Muscle of arm (tissue), 14 donors: ENCODE results near the gene SLC25A23. TPM values are rescaled to one million over a fixed set of nuclear protein-coding genes. Genes with fewer than 3 reads are reported as not detected.
A peak's percentile ranks its signal among the peaks of the same experiment; 100 is the strongest.
"Not testable (repeated sequence)": the region's sequence is repeated elsewhere in the genome, so short reads cannot be mapped to it uniquely, and the experiment has no call there.

Experiments used
- DNase-seq: peaks from one replicate; pipeline ENCODE4 v3.0.0-alpha.2; 2013
- long read RNA-seq, 11 donors: transcript quantifications; one replicate each; lab custom pipeline, GENCODE V29; 2026
- polyA plus RNA-seq, 12 donors: library from polyadenylated mRNA; unstranded; fragments of 120-200 nt; gene quantifications; one replicate each; pipeline ENCODE4 v1.2.1, GENCODE V29; 2013; ENCODE audit not compliant: insufficient read length in 12 of 12

The SLC25A23 gene
- 10 to 100 TPM in 11 of 12 donors, not detected in 1; 25.5 to 44.6 (median 31.5) TPM for polyA plus RNA-seq
- long read RNA-seq, donor 1, transcript SLC25A23-202 (10 exons, 3,425 nt): major isoform, 9 of 12 reads
- long read RNA-seq, donor 1, partial matches to known transcripts: 0 of 12 reads
- long read RNA-seq, donor 1, other reads (novel, unspliced or antisense): 0 of 12 reads
- long read RNA-seq, donor 2, partial matches to known transcripts: 0 of 3 reads
- long read RNA-seq, donor 2, other reads (novel, unspliced or antisense): 0 of 3 reads
- long read RNA-seq, donor 3, partial matches to known transcripts: 0 of 5 reads
- long read RNA-seq, donor 3, other reads (novel, unspliced or antisense): 0 of 5 reads
- long read RNA-seq, donor 4, partial matches to known transcripts: 0 of 4 reads
- long read RNA-seq, donor 4, other reads (novel, unspliced or antisense): 0 of 4 reads
- long read RNA-seq, donor 5, transcript SLC25A23-202 (10 exons, 3,425 nt): major isoform, 14 of 26 reads
- long read RNA-seq, donor 5, partial matches to known transcripts: 11 of 26 reads
- long read RNA-seq, donor 5, other reads (novel, unspliced or antisense): 0 of 26 reads
- long read RNA-seq, donor 6, partial matches to known transcripts: 0 of 6 reads
- long read RNA-seq, donor 6, other reads (novel, unspliced or antisense): 0 of 6 reads
- long read RNA-seq, donor 7, transcript SLC25A23-202 (10 exons, 3,425 nt): major isoform, 6 of 7 reads
- long read RNA-seq, donor 7, partial matches to known transcripts: 0 of 7 reads
- long read RNA-seq, donor 7, other reads (novel, unspliced or antisense): 0 of 7 reads
- long read RNA-seq, donor 8, transcript SLC25A23-202 (10 exons, 3,425 nt): major isoform, 10 of 16 reads
- long read RNA-seq, donor 8, partial matches to known transcripts: 0 of 16 reads
- long read RNA-seq, donor 8, other reads (novel, unspliced or antisense): 0 of 16 reads
- long read RNA-seq, donor 9, partial matches to known transcripts: 0 of 1 reads
- long read RNA-seq, donor 9, other reads (novel, unspliced or antisense): 0 of 1 reads
- long read RNA-seq, donor 10, transcript SLC25A23-202 (10 exons, 3,425 nt): major isoform, 10 of 14 reads
- long read RNA-seq, donor 10, partial matches to known transcripts: 0 of 14 reads
- long read RNA-seq, donor 10, other reads (novel, unspliced or antisense): 0 of 14 reads
- long read RNA-seq, donor 11, transcript SLC25A23-202 (10 exons, 3,425 nt): major isoform, 7 of 9 reads
- long read RNA-seq, donor 11, partial matches to known transcripts: 0 of 9 reads
- long read RNA-seq, donor 11, other reads (novel, unspliced or antisense): 0 of 9 reads

DNA sequence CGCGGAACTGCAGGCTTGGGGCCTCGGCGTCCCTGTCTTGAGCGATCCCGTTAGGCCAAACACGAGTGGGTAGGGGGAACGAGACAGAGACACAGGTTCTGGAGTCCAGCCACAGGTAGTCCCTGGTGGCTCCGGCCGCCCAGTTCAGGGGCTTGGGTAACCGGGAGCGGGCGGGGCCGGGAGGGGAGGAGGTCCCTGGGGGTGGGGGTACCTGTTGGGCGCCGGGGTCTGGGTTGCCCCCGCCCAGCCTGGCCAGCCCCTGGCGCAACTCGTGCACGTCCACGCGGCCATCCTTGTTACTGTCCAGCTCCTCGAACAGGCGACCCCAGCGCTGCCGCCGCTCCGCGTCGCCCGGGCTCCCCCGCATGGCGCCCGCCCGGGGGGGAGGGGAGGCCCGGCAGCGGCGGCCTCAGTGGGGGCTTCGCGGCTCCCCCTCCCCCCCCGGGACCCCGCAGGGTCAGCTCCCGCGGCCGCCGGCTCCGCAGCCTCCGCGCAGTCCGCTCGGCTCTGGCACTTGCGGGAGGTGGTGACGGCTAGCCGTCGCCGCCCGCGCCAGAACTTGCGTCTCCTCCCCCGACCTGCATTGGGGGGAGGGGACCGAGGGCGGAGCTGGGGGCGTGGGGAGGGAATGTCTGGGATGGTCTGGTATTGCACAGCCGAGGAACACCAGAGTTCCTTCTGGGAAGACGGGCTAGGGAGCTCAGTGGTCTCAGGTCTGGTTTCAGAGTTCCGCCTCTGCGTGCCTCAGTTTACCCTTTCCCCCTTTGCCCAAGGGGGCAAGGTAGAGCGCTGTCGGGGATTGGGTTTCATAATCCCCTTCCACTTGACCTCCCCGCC is at the start of gene SLC25A23:
Gene SLC25A23, minus strand, starts transcription at position 531 of the 837 bp plus-strand sequence. Its CDS starts 164 bp downstream, at position 367.
- DNase-seq: peak; percentile 82

DNA sequence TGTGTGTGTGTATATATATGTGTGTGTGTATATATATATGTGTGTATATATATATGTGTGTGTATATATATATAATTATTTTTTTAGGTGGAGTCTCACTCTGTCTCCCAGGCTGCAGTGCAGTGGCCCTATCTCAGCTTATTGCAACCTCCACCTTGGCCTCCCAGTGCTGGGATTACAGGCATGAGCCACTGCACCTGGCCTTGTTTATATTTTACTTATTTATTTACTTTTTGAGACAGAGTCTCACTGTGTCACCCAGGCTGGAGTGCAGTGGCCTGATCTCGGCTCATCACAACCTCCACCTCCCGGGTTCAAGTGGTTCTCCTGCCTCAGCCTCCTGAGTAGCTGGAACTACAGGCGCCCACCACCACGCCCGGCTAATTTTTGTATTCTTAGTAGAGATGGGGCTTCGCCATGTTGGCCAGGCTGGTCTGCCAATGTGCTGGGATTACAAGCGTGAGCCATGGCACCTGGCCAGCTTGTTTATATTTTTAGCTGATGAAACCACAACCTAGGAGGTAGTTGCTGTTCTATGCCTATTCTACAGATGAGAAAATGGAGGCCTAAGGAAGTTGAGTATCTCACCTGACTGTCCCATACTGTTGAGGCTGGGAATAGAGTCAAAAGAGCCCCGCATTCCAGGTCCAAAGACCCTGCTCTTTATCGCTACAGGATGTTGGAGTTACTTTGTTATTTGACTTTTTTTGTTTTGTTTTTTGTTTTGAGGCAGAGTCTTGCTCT is 48.6 kb upstream of the SLC25A23 start:
- DNase-seq: not testable (repeated sequence)

DNA sequence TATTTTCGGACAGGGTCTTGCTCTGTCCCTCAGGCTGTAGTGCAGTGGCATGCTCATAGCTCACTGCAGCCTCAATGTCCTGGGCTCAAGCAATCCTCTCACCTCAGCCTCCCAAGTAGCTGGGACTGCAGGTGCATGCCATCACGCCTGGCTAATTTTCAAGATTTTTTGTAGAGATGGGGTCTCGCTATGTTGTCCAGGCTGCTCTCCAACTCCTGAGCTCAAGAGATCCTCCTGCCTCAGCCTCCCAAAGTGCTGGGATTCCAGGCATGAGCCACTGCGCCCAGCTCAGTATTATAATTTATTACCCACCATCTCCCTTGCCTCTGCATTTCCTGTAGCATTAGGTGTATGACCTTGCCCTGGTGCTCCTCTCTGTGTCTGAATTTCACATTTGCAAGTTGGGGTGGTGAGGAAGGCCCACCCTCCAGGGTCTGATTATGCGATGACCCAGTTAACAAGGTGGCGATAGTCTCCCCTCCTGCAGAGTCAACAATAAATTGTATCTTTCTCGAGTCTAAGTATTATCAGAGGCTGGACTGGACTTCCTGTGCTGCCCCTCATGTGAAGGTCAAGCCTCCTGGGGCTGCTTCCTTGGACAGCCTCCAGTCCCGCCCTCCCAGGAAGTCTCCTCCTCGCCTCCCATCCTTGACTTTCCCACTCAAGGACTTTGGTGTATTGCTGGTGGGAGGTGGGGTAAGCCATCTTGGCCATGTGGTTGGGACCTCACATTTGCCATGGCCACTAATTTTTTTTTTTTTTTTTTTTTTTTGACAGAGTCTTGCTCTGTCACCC is 44.0 kb upstream of the SLC25A23 start:
- no peak for DNase-seq

DNA sequence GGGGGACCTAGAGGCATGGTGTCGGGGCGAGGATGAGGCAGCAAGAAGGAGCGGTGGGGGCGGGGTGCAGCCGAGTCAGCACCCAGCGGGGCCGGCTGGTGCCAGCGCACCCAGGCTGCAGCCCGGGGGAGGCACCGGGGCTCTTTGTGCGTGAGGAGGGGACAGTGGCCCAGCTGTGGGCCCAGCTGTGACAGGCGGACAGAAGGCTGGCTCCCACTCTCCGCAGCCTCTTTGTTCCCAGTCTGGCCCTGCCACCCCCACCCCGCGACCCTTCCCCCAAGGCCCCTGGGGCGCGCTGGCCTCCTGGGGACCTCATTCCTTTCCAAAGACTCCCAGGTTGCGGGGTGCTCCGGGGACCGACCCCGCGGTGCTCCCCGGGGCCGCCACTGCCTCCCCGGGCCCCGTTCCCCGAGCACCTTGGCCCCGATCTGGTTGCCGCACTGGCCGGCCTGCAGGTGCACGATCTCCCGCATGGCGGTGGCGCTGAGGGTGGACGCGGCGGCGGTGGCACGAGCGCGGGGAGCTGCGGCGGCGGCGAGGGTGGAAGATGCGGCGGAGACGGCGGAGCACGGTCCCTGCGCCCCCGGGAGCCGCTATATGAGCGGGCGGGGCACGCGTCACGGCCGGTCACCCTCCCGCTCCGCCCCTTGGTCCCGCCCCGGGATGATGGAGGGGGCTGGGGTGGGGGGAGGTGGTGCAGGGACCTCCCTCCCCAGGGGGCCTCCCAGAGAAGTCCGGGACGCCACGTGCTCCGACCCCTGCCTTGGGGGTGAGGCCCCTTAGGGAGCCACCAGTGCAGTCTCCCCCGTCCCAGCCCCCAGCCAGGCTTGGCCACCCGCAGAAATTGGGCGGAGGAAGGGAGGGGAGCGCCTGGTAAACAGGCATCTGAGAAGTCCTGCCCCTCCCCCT is 42.4 kb upstream of the SLC25A23 start, which contains the start of gene TUBB4A:
Gene TUBB4A, minus strand, starts transcription at position 570 of the 909 bp plus-strand sequence. Its CDS starts 97 bp downstream, at position 473.
- DNase-seq: no peak

DNA sequence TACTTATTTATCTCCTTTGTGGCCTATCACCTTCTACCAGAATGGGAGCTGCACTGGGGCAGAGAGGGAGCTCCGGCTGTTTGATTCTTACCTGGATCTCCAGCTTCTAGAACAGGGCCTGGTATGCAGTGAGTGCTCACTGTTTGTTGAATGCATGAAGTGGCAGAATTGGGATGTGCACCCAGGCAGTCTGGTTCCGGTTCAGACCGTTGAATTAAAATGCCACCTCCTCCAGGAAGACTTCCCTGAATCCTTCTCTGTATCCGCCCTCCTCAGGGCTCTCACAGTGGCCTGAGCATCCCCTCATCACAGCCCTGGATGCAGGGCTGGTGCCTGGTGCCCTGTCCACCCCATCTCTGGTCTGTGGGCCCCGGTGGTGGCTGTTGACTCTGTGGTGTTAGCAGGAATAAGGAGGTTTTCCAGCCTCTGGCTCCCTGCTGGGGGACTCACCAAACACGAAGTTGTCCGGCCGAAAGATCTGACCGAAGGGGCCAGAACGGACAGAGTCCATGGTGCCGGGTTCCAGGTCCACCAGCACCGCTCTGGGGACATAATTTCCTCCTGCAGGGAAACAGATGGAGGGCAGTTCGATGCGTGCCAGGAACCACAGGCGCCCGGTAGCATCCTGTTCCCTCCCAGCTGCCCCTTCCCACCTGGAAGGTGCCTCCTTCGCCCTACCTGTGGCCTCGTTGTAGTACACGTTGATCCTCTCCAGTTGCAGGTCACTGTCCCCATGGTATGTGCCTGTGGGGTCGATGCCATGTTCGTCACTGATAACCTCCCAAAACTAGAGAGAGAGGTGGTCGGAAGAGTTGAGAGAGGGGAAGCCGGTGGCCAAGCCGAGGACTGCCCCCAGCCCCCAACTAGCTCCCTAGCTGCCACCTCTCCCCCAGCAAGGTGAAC is 41.5 kb upstream of the SLC25A23 start:
- no peak for DNase-seq

DNA sequence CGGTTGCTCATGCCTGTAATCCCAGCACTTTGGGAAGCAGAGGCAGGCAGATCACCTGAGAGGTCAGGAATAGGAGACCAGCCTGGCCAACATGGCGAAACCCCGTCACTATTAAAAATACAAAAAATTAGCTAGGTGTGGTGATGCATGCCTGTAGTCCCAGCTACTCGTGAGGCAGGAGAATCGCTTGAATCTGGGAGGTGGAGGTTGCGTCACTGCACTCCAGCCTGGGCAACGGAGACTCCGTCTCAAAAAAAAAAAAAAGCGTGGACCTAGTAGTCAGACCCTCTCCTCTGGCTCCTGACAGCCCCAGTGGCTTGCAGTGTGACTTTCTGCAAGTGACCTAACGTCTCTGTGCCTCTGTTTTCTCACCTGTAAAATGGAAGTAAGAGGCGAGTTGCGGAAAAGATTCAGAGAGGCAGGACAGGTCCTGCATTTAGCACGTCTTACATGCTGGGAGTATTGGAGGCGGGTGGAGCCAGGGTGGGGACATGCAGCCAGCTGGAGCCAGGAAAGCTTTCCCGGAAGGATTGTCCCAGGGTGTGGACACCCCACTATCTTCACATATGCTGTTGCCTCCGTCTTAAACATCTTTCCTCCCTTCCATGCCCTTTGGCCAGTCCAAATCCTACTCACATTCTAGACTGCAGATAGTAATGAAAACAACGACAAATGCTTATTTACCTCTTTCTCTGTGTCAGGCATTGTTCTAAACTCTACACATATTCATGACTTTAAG is 39.6 kb upstream of the SLC25A23 start:
- no peak for DNase-seq

DNA sequence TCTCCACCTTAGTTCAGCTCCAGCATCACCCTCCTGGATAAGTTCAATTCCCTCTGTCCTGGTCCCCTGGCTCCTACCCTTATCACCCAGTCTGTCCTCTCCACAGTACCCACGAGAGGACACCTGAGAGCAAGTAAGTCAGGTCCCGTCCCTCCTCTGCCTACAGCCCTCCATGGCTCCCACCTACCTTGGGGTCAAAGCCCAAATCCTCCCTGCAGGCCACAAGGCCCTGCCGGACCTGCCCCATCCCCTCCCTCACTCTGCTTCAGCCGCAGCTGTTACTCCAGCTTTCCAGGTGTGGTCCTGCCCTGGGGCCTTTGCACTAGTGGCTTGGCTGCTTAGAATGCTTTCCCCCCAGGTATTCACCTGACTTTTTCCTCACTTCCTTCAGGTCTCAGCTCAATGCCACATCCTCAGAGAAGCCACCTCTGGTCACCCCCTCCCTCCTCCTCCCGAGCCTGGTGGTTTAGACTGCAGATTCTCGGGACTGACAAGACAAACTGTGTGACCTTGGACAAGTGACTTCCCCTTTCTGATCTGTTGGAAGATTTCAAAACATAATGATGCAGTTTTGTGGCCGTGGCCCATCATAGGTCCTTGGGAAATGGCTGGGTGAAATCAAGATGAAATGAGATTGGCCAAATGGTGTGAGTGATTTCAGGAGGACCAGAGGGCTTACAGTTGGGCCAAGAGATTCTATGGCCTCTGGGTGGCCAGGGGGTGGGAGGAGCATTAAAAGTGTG is 38.9 kb upstream of the SLC25A23 start:
- no peak for DNase-seq

DNA sequence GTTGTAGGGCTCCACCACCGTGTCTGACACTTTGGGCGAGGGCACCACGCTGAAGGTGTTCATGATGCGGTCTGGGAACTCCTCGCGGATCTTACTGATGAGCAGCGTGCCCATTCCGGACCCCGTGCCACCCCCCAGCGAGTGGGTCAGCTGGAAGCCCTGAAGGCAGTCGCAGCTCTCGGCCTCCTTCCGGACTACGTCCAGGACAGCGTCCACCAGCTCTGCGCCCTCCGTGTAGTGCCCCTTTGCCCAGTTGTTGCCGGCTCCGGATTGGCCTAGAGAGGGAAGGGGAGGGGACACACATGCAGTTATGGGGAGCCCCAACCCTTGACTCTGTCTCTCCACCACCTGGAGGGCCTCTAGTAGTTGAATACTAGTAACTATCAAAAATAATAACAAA is 36.4 kb upstream of the SLC25A23 start:
- DNase-seq: no peak

DNA sequence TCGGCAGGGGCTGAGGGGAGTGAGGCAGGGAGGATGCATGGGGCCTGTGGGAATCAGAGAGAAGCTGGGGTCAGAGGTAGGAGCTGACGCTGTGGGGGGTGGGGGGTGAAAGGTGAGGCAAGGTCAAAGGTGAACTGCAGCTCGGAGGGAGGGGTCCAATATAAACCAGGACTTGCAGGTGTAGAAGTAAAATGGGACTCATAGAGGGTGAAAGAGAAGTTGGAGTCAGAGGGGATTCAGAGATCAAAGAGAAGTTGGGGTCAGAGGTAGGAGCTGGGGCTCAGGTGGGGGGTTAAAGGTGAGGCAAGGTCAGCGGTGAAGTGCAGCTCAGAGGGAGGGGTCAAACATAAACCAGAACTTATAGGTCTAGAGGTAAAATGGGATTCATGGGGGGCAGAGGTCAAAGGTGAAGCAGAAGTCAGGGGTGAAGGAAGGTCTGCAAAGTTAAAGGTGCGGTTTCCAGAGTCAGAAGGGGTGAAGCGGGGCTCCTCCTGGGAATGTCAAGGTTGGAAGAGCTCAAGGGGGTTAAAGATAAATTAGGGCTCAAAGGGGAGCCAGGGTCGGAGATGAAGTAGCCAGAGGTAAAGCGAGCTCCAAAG is 34.9 kb upstream of the SLC25A23 start:
- DNase-seq: no peak

DNA sequence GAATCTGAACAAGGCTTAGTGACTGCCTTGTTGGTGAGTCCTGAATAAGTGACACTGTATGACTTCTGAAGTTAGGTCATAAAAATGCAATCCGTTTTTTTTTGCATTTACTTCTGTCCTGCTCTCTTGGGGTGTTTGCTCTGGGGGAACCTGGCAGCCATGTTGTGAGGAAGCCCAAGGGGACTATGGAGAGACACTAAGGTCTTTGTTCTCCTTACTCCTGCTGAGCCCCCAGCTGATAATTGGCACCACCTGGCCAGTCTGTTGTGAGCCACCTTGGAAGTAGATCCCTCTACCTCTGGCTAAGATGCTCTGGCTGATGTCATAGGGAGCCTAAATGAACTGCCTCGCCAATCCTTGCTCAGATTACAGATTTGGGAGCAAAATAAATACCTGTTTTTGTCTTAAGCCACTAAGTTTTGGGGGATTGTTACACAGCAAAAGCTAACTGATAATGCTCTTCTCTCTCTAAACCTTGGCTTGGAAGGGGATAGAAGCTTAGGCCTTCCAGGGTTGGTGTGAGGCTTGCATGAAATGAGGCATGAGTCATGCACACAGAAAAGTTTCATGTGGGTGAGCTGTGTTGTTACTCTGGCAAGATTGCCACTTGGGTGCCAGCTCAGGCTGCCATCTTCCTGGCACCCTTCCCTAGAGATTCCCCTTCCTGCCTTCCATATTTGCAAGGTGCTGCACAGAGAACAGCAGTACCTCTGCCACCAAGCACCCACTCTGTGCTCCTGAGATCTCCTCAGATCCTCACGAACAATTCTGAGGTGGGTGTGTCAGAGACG is 32.4 kb upstream of the SLC25A23 start:
- DNase-seq: no peak

DNA sequence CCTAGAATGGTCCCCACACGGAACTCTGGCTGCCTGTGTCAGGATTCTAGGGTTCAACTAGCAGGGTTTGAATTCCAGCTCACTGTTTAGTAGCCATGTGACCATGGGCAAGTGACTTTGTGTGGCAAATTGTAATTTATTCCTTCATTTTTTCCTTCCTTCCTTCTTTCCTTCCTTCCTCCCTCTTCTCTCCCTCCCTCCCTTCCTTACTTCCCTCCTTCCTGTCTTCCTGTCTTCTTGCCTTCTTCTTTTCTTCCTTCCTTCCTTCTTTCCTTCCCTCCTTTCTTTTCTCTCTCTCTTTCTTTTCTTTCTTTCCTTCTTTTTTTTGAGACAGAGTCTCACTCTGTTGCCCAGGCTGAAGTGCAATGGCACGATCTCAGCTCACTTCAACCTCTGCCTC is 30.5 kb upstream of the SLC25A23 start:
- no peak for DNase-seq

DNA sequence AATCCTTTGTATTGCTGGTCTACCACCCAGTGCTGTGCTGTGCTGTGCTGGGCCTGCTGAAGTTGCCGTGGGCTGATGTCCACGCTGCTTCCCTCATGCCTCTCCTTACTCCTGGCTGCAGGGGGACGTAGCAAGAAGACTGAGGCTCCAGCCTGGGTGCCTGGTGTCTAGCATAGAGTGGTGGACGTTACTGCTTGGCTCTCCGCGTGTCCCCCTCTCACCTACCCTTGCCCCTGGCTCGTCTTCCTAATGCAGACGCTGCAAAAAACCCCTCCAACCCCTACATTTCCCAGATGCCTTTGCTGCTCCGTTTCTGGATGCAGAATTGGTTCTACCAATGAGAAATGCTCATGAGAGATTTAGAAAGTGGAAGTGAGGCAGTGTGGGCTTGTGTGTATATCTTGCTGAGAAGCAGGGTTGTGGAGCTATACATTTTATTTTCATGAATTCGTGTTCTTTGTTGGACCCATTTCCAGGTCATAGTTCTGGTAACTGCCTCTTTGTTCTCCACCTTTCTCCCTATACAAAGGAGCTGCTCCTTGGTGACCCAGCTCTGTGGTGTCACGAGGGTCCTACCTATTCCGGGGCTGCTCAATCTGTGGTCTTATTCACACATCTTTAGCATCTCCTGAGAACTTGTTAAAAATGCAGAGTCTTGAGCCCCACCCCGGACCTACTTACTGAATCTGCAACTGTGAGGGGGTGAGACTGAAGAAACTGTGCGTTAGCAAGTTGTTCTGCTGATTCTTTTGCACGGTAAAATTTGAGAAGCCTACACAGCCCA is 29.9 kb upstream of the SLC25A23 start:
- DNase-seq: no peak

DNA sequence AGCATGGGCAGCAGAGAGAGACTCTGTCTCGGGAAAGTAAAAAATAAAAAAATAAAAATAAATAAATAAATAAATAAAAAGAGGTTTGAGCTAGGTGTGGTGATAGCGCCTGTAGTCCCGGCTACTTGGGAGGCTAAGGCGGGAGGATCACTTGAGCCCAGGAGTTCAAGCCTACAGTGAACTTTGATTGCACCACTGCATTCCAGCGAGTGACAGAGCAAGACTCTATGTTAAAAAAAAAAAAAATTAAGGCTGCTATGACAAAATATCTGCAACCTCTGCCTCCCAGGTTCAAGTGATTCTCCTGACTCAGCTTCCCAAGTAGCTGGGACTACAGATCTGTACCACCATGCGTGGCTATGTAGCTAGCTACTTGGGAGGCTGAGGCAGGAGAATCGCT is 25.2 kb upstream of the SLC25A23 start:
- no peak for DNase-seq
